Ecto neural progenitor cell (in vitro differentiated cells): ENCODE data around the gene PTPN7.
"Not testable (repeated sequence)": the region's sequence is repeated elsewhere in the genome, so short reads cannot be mapped to it uniquely, and the experiment has no call there.

ENCODE experiments used
- DNase-seq: peaks from one replicate; pipeline ENCODE4 v3.0.0-alpha.2; 2018; ENCODE audit warnings: low spot score

Gene PTPN7

GRCh38 chr1:202160377-202160940 lies at the start of gene PTPN7:
Gene PTPN7 (minus strand): TSS chr1:202160602. CDS start chr1:202159402, 1,200 bp downstream.
- DNase-seq: no peak

- DNase-seq: no peak
These were observed 48.0 kb upstream of the PTPN7 start for GRCh38 chr1:202208351-202208857.

- DNase-seq: no peak
These were observed 46.9 kb upstream of the PTPN7 start for GRCh38 chr1:202207292-202207691.

GRCh38 chr1:202205523-202206190 lies 45.3 kb upstream of the PTPN7 start:
- no peak for DNase-seq

GRCh38 chr1:202204065-202204464 lies 43.7 kb upstream of the PTPN7 start:
- no peak for DNase-seq

- no peak for DNase-seq
These were observed 43.0 kb upstream of the PTPN7 start for GRCh38 chr1:202203238-202204039.

- no peak for DNase-seq
These were observed 42.2 kb upstream of the PTPN7 start for GRCh38 chr1:202202500-202203168.

GRCh38 chr1:202201971-202202370 lies 41.6 kb upstream of the PTPN7 start:
- no peak for DNase-seq

- DNase-seq: no peak
These were observed 40.9 kb upstream of the PTPN7 start for GRCh38 chr1:202201266-202201665.

GRCh38 chr1:202200669-202201068 lies 40.3 kb upstream of the PTPN7 start:
- no peak for DNase-seq

- DNase-seq: no peak
These were observed 39.7 kb upstream of the PTPN7 start for GRCh38 chr1:202200112-202200548.

- DNase-seq: no peak
These were observed 38.9 kb upstream of the PTPN7 start for GRCh38 chr1:202199040-202199889.

- no peak for DNase-seq
These were observed 37.9 kb upstream of the PTPN7 start for GRCh38 chr1:202198366-202198724.

- DNase-seq: no peak
These were observed 37.4 kb upstream of the PTPN7 start for GRCh38 chr1:202197653-202198365.

GRCh38 chr1:202194328-202194648 lies 33.9 kb upstream of the PTPN7 start:
- no peak for DNase-seq

GRCh38 chr1:202193614-202194327 lies 33.4 kb upstream of the PTPN7 start, which contains the start of gene LGR6:
Gene LGR6 (plus strand): TSS chr1:202193799. CDS start chr1:202193990, 191 bp downstream.
- no peak for DNase-seq

GRCh38 chr1:202192770-202193613 lies 32.6 kb upstream of the PTPN7 start:
- DNase-seq: peak; percentile 89

GRCh38 chr1:202191391-202191790 lies 31.0 kb upstream of the PTPN7 start:
- DNase-seq: not testable (repeated sequence)
